NCI-H187 treated with DMSO at 0.1 percent for 48 hours (cell line): ENCODE data around the gene SPAG9.
"Not testable (repeated sequence)": the region's sequence is repeated elsewhere in the genome, so short reads cannot be mapped to it uniquely, and the experiment has no call there.

Experiments
- DNase-seq: peaks from one replicate; lab custom pipeline; 2025; lab: John Stamatoyannopoulos, UW

Gene SPAG9

DNA sequence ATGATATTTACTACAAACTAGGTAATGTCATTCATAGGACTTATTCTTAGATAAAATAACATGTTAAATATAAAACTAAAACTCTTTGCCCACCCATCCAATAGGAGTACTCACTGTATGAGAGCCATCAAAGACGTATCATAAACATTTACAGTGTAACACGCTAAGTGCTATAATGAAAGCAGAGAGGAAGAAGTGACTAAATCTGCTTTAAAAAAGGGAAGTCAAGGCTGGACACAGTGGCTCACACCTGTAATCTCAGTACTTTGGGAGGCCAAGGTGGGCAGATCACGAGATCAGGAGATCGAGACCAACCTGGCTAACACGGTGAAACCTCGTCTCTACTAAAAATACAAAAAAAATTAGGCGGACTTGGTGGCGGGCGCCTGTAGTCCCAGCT, 32.4 kb downstream of the SPAG9 start:
- DNase-seq, result no peak

DNA sequence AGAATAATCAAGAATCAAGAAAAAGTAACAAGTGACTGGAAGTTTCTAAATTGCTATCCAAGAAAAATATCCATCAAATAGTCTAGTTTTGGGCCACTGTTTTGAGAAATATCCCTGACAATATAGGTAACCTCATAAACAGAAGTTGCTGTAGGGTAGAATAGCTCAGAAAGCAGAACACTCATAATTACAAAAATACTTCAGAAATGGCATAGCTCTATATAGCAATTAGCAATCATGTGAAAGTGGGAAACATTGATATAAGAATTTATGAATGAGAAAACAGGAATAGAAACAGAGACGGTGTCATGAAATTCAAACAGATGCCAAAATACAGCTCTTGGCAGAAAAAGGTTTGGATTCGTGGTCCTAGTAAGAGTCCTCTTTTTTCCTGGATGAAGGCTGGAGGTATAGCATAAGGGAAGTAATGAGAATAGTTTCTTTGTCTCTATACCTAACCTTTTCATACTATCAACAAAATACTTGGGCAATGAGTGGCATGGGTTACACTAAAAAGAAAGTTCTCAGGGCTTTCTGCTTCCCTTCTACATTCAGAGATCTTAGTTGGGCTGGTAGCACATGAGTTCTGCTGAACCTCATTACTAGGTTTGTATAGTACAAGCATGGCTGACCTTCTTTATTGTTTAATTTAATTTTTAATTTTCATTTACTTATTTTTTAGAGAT, 33.5 kb downstream of the SPAG9 start:
- no peak for DNase-seq

DNA sequence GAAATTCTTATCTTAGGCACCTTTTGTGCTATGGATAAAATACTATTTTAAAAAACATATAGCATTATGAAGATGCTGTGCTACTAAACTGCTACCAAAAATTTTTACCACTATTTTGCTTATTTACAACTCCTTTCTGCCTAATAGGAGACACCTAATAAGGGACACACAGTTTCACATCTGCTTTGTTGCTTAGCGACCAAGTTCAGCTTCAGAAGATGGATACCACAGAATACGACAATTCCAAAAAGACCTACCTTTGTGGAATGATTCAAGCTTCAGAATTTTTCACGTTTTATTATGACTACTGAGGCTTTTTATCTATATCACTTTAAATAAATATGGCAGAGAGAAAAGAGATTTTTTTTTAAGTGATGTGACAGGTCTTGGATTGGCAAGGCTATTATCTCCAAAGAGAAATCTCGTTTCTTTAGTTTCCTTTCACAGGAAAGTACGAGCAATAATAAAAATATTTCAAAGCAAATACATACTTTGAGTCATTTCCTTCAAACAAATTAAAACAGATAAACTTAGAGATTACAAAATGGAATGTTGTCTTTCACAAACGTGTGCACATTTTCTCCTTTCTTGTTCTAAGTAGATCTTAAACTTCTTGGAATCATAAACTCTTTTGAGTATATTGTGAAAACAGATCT, 35.4 kb downstream of the SPAG9 start:
- no peak for DNase-seq

DNA sequence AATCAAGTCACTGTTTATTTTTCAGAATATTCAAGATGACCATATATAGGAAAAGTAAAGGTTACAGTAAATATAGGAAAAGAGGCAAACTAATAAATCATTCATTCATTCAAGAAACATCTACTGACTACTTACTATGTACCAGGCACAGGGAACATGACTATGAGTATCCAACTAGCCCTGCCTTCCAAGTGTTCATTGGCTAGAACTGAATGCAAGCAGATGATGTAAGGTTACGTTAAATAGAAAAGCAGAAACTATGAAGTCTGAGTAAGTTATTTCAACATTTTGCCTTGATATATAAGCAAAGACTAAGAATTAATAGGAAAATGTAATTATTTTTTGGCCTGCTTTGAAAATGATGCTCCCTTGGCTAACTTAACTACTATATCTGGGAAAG, 36.7 kb downstream of the SPAG9 start:
- no peak for DNase-seq

- DNase-seq, result not testable (repeated sequence)
Measured at GRCh38 chr17:51083364-51083763, 37.3 kb downstream of the SPAG9 start.

DNA sequence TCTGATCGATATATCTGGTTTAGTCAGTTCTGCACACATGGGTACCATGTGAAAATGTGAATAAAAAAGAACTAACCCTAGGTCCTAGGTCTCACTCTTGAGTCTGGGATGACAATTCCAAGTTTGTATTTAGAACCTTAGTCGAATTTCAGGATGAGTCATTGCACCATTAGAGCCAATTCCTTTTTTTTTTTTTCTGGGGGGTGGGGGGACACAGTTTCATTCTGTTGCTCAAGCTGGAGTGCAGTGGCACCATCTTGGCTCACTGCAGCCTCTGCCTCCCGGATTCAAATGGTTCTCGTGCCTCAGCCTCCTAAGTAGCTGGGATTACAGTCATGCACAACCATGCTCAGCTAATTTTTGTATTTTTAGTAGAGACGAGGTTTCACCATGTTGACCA, 41.6 kb downstream of the SPAG9 start:
- no peak for DNase-seq

DNA sequence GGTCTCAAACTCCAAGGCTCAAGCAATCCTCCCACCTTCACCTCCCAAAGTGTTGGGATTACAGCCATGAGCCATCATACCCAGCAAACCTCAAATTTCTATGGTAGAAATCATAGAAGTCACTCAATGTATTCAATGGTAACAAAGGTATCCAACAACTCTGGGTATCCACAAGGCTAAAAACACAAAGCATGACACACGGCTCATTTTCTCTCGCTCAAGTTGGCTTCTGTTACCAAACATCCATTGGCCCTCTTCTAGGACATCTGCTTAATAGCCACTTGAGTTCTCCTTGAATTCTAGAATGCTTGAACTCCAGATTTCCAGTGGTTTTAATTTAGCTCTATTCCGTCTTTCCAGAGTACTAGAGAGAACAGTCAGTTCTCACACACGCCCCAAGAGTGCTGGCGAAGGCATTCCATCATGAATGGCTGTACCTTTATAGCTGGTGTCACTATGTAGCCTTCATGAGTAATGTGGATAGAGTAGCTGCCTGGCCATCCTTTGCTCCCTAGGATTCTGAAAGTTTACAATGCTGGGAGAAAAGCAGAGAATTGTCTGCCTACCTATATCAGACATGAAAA, 42.6 kb downstream of the SPAG9 start:
- DNase-seq, result no peak

DNA sequence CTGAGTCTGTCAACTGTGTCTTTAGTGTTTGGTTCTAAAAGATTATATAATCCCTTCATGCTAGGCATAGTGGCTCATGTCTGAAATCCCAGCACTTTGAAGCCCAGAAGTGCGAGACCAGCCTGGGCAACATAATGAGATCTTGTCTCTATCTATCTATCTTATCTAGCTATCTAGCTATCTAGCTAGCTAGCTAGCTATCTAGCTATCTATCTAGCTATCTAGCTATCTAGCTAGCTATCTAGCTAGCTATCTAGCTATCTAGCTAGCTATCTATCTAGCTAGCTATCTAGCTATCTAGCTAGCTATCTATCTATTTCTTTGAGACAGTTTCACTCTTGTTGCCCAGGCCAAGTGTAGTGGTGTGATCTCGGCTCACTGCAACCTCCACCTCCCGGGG, 43.8 kb downstream of the SPAG9 start:
- no peak for DNase-seq

- DNase-seq, result no peak
Measured at GRCh38 chr17:51071556-51071955, 49.1 kb downstream of the SPAG9 start.

DNA sequence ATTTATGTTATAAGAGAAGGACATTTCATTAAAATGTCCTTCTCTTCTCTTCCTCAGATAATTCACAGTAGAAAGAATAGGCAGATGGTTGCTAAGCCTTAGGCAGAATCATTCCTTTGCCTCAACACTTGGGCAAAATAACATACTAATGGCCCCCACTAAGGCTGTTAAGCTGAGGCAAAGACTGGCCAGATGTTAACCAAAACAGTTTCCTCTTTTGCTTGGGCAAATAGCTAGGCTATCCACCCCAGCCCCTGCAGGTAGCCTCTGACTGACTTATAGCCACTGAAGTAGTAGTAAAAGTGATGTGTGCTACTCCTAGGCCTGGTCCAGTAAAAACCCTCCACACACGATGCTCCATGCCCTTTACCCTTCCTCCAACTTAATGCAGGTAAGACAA, 55.2 kb downstream of the SPAG9 start:
- DNase-seq, result no peak

- no peak for DNase-seq
Measured at GRCh38 chr17:51064061-51064735, 56.5 kb downstream of the SPAG9 start.

DNA sequence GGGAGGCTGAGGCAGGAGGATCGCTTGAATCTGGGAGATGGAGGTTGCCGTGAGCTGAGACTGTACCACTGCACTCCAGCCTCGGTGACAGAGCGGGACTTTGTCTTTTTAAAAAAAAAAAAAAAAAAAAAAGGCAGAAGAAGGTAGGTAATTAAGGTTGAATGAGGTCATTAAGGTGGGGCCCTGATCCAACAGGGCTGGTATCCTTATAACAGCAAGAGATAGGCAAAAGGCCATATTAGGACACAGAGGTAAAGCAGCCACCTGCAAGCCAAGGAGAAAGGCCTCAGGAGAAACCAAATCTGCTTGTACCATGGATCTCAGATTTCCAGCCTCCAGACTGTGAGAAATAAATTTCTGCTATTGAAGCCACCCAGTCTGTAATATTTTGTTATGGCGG, 60.3 kb downstream of the SPAG9 start:
- no peak for DNase-seq

DNA sequence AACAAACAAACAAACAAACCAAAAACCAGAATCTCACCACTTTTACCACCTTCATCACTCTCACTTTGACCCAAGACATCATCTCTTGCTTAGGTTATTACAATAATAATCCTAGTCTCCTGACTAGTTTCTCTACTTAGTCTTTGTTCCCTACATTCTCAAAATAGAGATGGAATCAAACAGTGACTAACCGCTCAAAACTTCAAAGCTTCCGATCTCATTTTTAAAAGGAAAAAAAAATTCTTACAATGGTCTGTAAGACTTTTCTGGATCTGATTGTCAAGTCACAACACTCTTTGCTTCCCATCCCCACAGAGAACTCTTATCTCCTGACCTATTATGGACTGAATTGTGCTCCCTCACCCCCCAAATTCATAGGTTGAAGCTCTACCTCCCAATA, 60.9 kb downstream of the SPAG9 start:
- DNase-seq, result no peak

- DNase-seq, result no peak
Measured at GRCh38 chr17:51057534-51057933, 63.1 kb downstream of the SPAG9 start.

DNA sequence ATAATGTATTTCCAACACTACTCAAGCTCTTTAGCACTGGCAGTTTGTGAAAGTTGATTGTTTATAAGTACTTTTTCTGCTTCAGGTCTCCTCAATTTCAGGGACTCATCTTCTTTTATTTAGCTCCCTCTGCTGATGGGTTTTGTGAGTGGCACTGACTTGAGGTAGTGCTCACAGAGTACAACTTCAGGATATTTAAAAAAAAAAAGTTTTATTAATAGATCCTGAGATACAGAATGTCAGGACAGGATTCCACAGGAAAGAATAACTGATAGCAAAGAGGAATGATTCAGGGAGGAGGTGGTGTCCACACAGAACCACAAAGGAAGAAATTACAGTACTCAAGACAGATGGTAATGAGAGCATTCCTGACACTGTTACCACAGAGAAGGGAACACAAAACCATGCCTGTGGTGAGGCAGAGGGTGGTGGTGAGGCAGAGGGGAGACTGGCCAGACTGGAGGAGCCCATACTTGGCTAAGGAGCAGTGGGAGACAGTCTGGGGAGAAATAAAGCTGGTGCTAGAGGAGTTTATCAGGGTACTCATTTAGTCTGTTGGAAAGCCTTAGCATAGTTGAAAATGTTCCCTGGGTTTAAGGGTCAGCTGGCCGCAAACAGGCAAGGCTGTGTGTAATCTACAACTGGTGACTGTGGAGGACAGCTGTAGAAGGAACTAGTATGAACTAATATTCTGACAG, 63.7 kb downstream of the SPAG9 start:
- DNase-seq, result no peak

DNA sequence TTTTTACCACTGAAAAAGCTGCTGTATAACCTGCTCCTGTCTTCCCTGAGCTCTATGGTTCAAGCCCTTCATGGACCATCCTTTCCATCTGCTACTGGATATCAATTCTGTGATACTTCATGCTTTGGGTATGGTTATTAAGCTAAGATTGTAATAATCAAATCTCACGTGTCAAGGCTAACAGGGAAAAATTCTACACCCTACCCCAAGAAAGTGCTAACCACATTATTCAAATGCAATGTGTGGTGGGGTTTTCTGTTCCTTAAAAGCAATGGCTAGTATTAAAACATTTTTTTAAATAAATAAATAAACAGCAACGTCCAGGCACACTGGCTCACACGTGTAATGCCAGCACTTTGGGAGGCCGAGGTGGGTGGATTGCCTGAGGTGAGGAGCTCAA, 65.9 kb downstream of the SPAG9 start:
- no peak for DNase-seq

- DNase-seq, result no peak
Measured at GRCh38 chr17:51052235-51052634, 68.4 kb downstream of the SPAG9 start.

DNA sequence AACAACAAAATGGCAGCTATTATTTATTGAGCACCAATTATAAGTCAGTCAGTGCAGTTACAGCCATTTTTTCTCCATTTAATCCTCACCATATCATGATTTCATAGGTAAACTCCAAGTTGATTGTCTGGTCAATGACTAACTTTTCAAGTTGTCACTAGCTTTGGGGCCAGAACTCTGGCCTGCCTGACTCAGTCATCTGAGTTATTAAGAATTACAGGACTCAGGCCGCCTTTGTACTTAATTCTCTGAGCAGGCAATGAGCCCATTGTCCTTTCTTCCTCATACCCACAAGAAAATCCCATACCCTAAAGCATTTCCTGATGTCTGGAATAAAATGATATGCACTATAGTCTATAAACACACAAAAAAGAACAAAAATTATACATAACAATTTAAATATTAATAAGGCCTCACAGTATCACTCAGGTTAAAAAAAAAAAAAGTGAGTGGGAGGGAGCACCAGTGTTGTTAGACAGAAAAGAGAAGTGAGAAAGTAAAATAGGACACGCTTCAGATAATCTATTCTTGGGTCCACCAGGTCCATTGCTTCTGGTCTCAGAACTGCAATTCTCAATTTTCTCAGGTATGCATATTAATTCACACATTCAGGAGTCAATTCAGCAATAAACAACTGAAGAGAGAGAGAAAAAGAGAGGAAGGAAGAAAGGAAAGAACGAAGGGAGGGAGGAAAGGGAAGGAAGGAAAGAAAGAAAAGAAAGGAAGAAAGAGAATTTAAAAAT, 70.2 kb downstream of the SPAG9 start:
- no peak for DNase-seq

GRCh38 chr17:51046514-51047384, 73.9 kb downstream of the SPAG9 start:
- DNase-seq, result no peak

- no peak for DNase-seq
Measured at GRCh38 chr17:51046046-51046445, 74.6 kb downstream of the SPAG9 start.

DNA sequence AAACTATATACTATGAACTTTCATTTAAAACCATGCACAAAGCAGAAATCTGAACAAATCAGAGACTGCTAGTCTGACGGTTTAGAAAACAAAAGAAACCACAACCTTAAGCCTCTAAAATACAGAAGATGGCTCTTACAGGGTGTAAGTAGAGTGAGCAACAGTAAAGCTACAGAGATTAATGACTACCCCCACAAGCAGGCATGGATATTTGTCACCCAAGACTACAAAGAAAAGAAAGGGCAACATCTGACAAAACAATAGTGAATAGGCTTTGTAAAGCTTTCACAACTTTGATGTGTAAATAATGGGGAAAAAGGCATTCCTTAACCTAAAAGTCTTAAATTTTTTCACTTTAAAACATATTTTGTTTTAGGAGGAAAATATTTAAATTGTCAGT, 75.0 kb downstream of the SPAG9 start:
- DNase-seq, result no peak
